Ovary (tissue), 3 donors: ENCODE data around the gene PRPF40A.

Source experiments
- EP300 ChIP-seq: sonication (generic); formaldehyde crosslinking; IDR thresholded peaks from one replicate; pipeline ENCODE4 v1.6.1; 2017; ENCODE audit warnings: antibody characterized with exemption
- POLR2A ChIP-seq: fragments of 450-650 bp; IDR thresholded peaks from one replicate; pipeline ENCODE4 v1.6.1; 2017; ENCODE audit warnings: antibody characterized with exemption, mild to moderate bottlenecking, moderate library complexity
- TF ChIP-seq, protein P1 (sequence below), 3 donors: fragments of 450-650 bp in 2 of 3; fragments of 200-600 bp in 1 of 3; IDR thresholded peaks; one replicate each; pipeline versions ENCODE4 v1.5.1 to v1.8.0; 2016 to 2022; ENCODE audit warnings: antibody characterized with exemption in 3 of 3, mild to moderate bottlenecking in 1 of 3
- donor health status: DM: no; HTN: no; CAD: no.

GRCh38 chr2:152738438-152738837 is 21.2 kb upstream of the PRPF40A start:
- TF ChIP-seq, protein P1, sequence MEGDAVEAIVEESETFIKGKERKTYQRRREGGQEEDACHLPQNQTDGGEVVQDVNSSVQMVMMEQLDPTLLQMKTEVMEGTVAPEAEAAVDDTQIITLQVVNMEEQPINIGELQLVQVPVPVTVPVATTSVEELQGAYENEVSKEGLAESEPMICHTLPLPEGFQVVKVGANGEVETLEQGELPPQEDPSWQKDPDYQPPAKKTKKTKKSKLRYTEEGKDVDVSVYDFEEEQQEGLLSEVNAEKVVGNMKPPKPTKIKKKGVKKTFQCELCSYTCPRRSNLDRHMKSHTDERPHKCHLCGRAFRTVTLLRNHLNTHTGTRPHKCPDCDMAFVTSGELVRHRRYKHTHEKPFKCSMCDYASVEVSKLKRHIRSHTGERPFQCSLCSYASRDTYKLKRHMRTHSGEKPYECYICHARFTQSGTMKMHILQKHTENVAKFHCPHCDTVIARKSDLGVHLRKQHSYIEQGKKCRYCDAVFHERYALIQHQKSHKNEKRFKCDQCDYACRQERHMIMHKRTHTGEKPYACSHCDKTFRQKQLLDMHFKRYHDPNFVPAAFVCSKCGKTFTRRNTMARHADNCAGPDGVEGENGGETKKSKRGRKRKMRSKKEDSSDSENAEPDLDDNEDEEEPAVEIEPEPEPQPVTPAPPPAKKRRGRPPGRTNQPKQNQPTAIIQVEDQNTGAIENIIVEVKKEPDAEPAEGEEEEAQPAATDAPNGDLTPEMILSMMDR (IDR thresholded peaks at IDR 0.05): no peak
- no peak for TF ChIP-seq POLR2A
- TF ChIP-seq EP300: no peak
